ENCODE measurements around the gene C3orf20.

GRCh38 chr3:14765576-14766427 lies 90.9 kb downstream of the C3orf20 start:
- TF ChIP-seq EZH2 (IDR thresholded peaks at IDR 0.05; ENCODE audit: insufficient read depth, poor library complexity, severe bottlenecking), result no peak
- no peak for TF ChIP-seq EZH2phosphoT487 (IDR thresholded peaks at IDR 0.05; ENCODE audit: insufficient read depth, low read depth)

All from GM23248 (cell line).